Right lobe of liver (tissue), 6 donors: ENCODE measurements around the gene EXOC1L. TPM values are rescaled to one million over a fixed set of nuclear protein-coding genes. Genes with fewer than 3 reads are reported as not detected.

Experiments
- ATAC-seq, 4 donors: fragments of 200-7000 bp; cut with Tn5 transposase; one replicate each; pipeline ENCODE4 v1.9.1; 2020; ENCODE audit warnings: mild to moderate bottlenecking in 4 of 4, moderate library complexity in 4 of 4
- DNase-seq, 3 donors: peaks; one replicate each; pipeline ENCODE4 v3.0.0-alpha.2; 2020
- H3K27ac ChIP-seq, 3 donors: fragments of 200-600 bp; one replicate each; pipeline ENCODE4 v1.8.0; 2022
- H3K27me3 ChIP-seq, 2 donors: fragments of 200-600 bp; one replicate each; pipeline ENCODE4 v1.8.0; 2022
- H3K36me3 ChIP-seq, 4 donors: fragments of 200-600 bp; sonication (generic) in 1 of 4; one replicate each; pipeline versions ENCODE4 v1.5.1 to v1.8.0; 2017 to 2022; ENCODE audit warnings: control low read depth in 1 of 4
- H3K4me1 ChIP-seq, 4 donors: fragments of 200-600 bp; sonication (generic) in 1 of 4; one replicate each; pipeline versions ENCODE4 v1.5.1 to v1.8.0; 2017 to 2022; ENCODE audit warnings: control low read depth in 1 of 4
- H3K4me3 ChIP-seq, 3 donors: fragments of 200-600 bp; one replicate each; pipeline ENCODE4 v1.8.0; 2022
- H3K9me3 ChIP-seq, 4 donors: fragments of 200-600 bp; sonication (generic) in 1 of 4; one replicate each; pipeline versions ENCODE4 v1.5.1 to v1.8.0; 2017 to 2022; ENCODE audit warnings: control low read depth in 1 of 4
- POLR2A ChIP-seq: fragments of 450-650 bp; IDR thresholded peaks from one replicate; pipeline ENCODE4 v1.6.1; 2017; ENCODE audit warnings: antibody characterized with exemption, mild to moderate bottlenecking
- WGBS: methylation state at CpG from one replicate; pipeline ENCODE4 v1.1.6; 2018; ENCODE audit warnings: low coverage, low lambda C conversion rate; ENCODE audit not compliant: insufficient coverage; ENCODE audit errors: missing lambda C conversion rate; 5-methylcytosine and 5-hydroxymethylcytosine counted together
- intact Hi-C, 2 donors: fragments of 100-400 bp; cut with DNase I; formaldehyde crosslinking; loops; one replicate each; pipeline versions ENCODE4 v1.11.2 to v1.14.1; 2022
- total RNA-seq, 6 experiments: library from RNA; depleted of rRNA in 2 of 6; stranded (reverse); fragments of >200 nt in 2 of 6; fragmentation: NEBNext Ultra II Directional in 3 of 6; extraction: Animal tissue kit (Norgen Biotek cat#: 25700) in 3 of 6; gene quantifications; one replicate each; pipeline versions ENCODE4 v1.1.0 to v1.2.4, GENCODE V29; 2016 to 2023
- TF ChIP-seq, protein P1 (sequence below), 4 donors: fragments of 200-600 bp in 3 of 4; fragments of 450-650 bp in 1 of 4; IDR thresholded peaks; one replicate each; pipeline versions ENCODE4 v1.5.1 to v1.8.0; 2016 to 2022; ENCODE audit warnings: antibody characterized with exemption in 4 of 4, mild to moderate bottlenecking in 2 of 4
- donor health status: DM: no; HTN: yes; CAD: no.
- donor health status: DM: no; HTN: no; CAD: no.
- donor health status: DM: no; HTN: no; CAD: no.
- donor health status: DM: no; HTN: yes; CAD: no.
- donor health status: DM: no; HTN: yes; CAD: no.

Gene EXOC1L
- total RNA-seq, 6 experiments from 2014 or later, result not detected

DNA sequence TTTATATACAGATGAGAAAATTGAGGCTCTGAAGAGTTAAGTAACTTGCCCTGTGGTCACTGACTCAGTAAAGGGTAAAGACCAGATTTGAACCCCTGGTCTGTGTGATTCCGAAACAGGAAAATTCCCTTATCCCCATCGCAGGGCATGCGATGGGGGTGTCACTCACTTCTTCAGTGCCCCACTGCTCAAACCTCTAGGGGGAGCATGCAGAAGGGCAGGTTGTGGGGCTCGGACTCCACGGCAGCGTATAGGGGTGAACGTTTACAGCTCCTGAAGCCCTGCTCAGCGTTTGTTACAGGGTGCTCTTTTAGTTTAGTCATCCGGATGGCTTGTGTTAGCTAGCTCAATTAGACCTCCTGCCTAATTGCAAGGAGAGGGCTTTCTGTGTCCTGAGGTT is 30.1 kb downstream of the EXOC1L start:
- DNase-seq (no peak), ATAC-seq (no peak)
- Histone ChIP-seq H3K4me1 (no peaks in the 10 kb centered on the region), H3K27ac (no peak overlapping the region), H3K4me3 (no peak overlapping the region), H3K36me3 (no peaks in the 10 kb centered on the region), H3K9me3 (no peaks in the 10 kb centered on the region), H3K27me3 (no peaks in the 10 kb centered on the region)
- intact Hi-C loops, result no loop called here
- WGBS, result no CpG with 5 or more reads among the region's 9 CpGs
- TF ChIP-seq POLR2A, result no peak
- TF ChIP-seq, protein P1, sequence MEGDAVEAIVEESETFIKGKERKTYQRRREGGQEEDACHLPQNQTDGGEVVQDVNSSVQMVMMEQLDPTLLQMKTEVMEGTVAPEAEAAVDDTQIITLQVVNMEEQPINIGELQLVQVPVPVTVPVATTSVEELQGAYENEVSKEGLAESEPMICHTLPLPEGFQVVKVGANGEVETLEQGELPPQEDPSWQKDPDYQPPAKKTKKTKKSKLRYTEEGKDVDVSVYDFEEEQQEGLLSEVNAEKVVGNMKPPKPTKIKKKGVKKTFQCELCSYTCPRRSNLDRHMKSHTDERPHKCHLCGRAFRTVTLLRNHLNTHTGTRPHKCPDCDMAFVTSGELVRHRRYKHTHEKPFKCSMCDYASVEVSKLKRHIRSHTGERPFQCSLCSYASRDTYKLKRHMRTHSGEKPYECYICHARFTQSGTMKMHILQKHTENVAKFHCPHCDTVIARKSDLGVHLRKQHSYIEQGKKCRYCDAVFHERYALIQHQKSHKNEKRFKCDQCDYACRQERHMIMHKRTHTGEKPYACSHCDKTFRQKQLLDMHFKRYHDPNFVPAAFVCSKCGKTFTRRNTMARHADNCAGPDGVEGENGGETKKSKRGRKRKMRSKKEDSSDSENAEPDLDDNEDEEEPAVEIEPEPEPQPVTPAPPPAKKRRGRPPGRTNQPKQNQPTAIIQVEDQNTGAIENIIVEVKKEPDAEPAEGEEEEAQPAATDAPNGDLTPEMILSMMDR (IDR thresholded peaks at IDR 0.05), result no peak

DNA sequence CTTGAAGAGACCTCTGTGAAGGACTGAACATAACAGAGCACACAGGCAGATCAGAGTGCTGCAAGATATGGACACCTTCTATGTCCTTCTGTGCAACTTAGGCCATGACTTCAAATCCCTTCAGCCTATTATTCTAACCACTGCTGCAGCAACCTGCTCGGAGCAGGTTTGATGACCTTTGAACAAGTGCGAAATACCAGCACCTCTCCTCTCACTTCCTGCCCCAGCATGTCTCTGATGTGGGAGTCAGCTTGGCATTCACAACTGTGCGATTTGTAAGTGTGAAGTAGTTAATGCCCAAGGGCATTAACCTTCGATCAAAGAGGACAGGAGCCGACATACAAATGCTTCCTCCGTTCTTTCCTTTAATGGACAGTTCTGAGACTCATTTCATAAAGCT is 32.3 kb downstream of the EXOC1L start:
- Histone ChIP-seq H3K27ac (no peak overlapping the region), H3K36me3 (no peaks in the 10 kb centered on the region), H3K4me1 (no peaks in the 10 kb centered on the region), H3K9me3 (no peaks in the 10 kb centered on the region), H3K27me3 (no peaks in the 10 kb centered on the region), H3K4me3 (no peak overlapping the region)
- DNase-seq, result no peak
- no peak for ATAC-seq
- no peak for TF ChIP-seq POLR2A
- TF ChIP-seq, protein P1 (IDR thresholded peaks at IDR 0.05), result no peak
- intact Hi-C loops, result no loop called here
- 59% methylated on average over 3 of the region's 6 CpGs for WGBS

DNA sequence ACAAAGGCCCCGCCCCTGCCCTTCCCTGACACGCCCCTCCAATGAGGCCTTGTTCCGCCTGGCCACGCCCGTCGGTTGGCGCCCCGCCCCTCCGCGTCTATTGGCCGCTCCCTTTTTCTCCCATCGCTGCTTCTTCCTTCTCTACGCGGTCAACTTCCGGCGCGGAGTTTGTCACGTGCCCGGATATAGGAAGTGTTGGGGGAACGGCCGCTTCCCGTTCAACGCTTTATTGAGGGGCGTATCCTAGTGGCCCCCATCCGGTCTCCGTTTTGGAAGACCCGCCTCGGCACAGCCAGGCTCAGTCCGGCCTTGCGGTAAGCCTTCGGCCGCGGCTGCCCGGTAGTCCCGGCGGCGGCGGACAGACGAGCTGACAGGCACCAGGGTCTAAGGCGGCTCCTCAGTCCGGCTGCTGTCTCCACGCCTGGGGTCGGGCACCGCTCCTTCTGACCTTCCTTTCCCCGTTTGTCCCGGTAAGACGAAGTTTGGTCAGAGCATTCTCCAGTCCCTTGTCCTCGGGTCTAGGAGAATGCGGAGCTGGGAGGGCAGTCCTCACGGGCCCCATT is 34.0 kb downstream of the EXOC1L start, which contains the start of gene EXOC1:
Gene EXOC1 (plus strand): TSS at position 165 of the 563 bp plus-strand sequence. CDS start 4,676 bp downstream, outside the sequence.
- no peaks in the 10 kb centered on the region for H3K27me3 ChIP-seq
- DNase-seq, result peak; percentile 97 to 98 (median 98)
- H3K9me3 ChIP-seq, result no peaks in the 10 kb centered on the region
- H3K4me3 ChIP-seq, result peak within 1 kb of the TSS; percentile 77 to 97 (median 91)
- intact Hi-C loops, result no loop called here
- ATAC-seq, result peak; percentile 100
- under 1% methylated on average over 38 of the region's 50 CpGs for WGBS
- peak within 1 kb of the TSS; percentile 49 to 58 (median 54) for H3K27ac ChIP-seq
- TF ChIP-seq, protein P1 (IDR thresholded peaks at IDR 0.05), result no peak
- TF ChIP-seq POLR2A, result peak; percentile 45
- no peaks in the 10 kb centered on the region for H3K36me3 ChIP-seq
- H3K4me1 ChIP-seq, result no peaks in the 10 kb centered on the region

DNA sequence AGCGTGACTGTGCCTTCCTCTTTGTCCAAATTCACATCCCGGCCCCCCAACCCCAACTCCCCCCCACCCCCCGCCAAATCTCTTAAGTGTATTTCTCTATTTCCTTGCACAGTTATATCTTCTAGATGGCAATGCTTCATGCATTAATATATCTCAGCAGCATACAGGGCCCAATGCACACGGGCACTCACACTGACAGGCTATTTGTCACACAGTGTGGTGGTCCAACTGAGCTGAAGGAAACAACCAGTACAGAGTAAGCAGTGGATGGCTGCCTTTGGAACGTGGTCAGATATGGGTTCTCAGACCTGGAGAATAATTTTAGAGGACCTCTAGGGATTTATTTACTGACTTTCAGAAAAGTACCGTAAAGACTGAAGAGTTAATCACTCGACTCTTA is 34.5 kb downstream of the EXOC1L start:
- DNase-seq, result no peak
- no peaks in the 10 kb centered on the region for H3K36me3 ChIP-seq
- H3K4me3 ChIP-seq, result peak overlapping the region; percentile 77 to 97 (median 91)
- no peak for ATAC-seq
- no peak for TF ChIP-seq POLR2A
- TF ChIP-seq, protein P1 (IDR thresholded peaks at IDR 0.05), result no peak
- no peaks in the 10 kb centered on the region for H3K9me3 ChIP-seq
- H3K4me1 ChIP-seq, result no peaks in the 10 kb centered on the region
- H3K27me3 ChIP-seq, result no peaks in the 10 kb centered on the region
- peak overlapping the region in 2 of 3 donors; percentile 49 to 58 for H3K27ac ChIP-seq
- intact Hi-C loops, result no loop called here
- 18% methylated on average over 6 of the region's 7 CpGs for WGBS
